Fibroblast of pulmonary artery (primary cell): Measurements from ENCODE around the gene EPHB1.

ENCODE experiments used
- DNase-seq: peaks from one replicate; pipeline ENCODE4 v3.0.0-alpha.2; 2010; ENCODE audit warnings: low read depth
- H3K4me3 ChIP-seq: replicated peaks from 2 replicates; pipeline ENCODE4 v1.5.1; 2011; ENCODE audit warnings: low read depth, mild to moderate bottlenecking, control low read depth, low read length, moderate library complexity
- CTCF ChIP-seq: IDR thresholded peaks from 2 replicates; pipeline ENCODE4 v1.5.1; 2011; ENCODE audit warnings: mild to moderate bottlenecking, control low read depth, low read length, inconsistent platforms; ENCODE audit errors: missing control alignments

The EPHB1 gene

GRCh38 chr3:134863915-134864314, 68.9 kb downstream of the EPHB1 start:
- H3K4me3 ChIP-seq = no peak overlapping the region
- no peak for TF ChIP-seq CTCF
- no peak for DNase-seq

- TF ChIP-seq CTCF = no peak
- H3K4me3 ChIP-seq = no peak overlapping the region
Observed at GRCh38 chr3:134864636-134865035, 69.6 kb downstream of the EPHB1 start.

GRCh38 chr3:134867277-134867676, 72.2 kb downstream of the EPHB1 start:
- no peak for TF ChIP-seq CTCF
- DNase-seq = no peak
- no peak overlapping the region for H3K4me3 ChIP-seq

More at GRCh38 chr3:134864636-134865035, 69.6 kb downstream of the EPHB1 start:
- DNase-seq = peak; percentile 40

- no peak overlapping the region for H3K4me3 ChIP-seq
- TF ChIP-seq CTCF = no peak
- DNase-seq = no peak
Observed at GRCh38 chr3:134869153-134869726, 74.2 kb downstream of the EPHB1 start.

GRCh38 chr3:134871818-134872217, 76.8 kb downstream of the EPHB1 start:
- H3K4me3 ChIP-seq = no peak overlapping the region
- DNase-seq = no peak
- no peak for TF ChIP-seq CTCF

- H3K4me3 ChIP-seq = no peak overlapping the region
- no peak for TF ChIP-seq CTCF
- DNase-seq = no peak
Observed at GRCh38 chr3:134872440-134873388, 77.7 kb downstream of the EPHB1 start.

- DNase-seq = no peak
- H3K4me3 ChIP-seq = no peak overlapping the region
- TF ChIP-seq CTCF = no peak
Observed at GRCh38 chr3:134873789-134874188, 78.7 kb downstream of the EPHB1 start.
